DND-41 (cell line): Measurements from ENCODE around the gene LPCAT2.

Experiments used
- ATAC-seq: fragments of 200-7000 bp; cut with Tn5 transposase; 3 replicates; pipeline ENCODE4 v1.9.1; 2021; ENCODE audit warnings: low read depth; ENCODE audit not compliant: insufficient read depth
- DNase-seq: peaks from one replicate; pipeline ENCODE4 v3.0.0-alpha.2; 2020
- H2AFZ ChIP-seq: 2 replicates; pipeline ENCODE4 v1.6.0; 2012; ENCODE audit warnings: low read depth, low read length
- H3K27ac ChIP-seq: 2 replicates; pipeline ENCODE4 v1.5.1; 2012; ENCODE audit warnings: low read length, inconsistent platforms
- H3K27me3 ChIP-seq: fragments of 200-600 bp; sonication (generic); 2 replicates; pipeline ENCODE4 v1.6.0; 2012; ENCODE audit warnings: low read length, mild to moderate bottlenecking, inconsistent platforms; ENCODE audit not compliant: insufficient read depth, poor library complexity
- H3K36me3 ChIP-seq: 2 replicates; pipeline ENCODE4 v1.5.1; 2012; ENCODE audit warnings: low read length, inconsistent platforms; ENCODE audit not compliant: insufficient read depth
- H3K4me1 ChIP-seq: 2 replicates; pipeline ENCODE4 v1.5.1; 2012; ENCODE audit warnings: mild to moderate bottlenecking, low read length; ENCODE audit not compliant: insufficient read depth
- H3K4me2 ChIP-seq: 2 replicates; pipeline ENCODE4 v1.6.0; 2012; ENCODE audit warnings: mild to moderate bottlenecking, moderate library complexity, low read length, inconsistent platforms; ENCODE audit not compliant: insufficient read depth
- H3K4me3 ChIP-seq, 2 experiments: fragments of 200-600 bp in 1 of 2; shearing (Covaris generic) in 1 of 2; 2 replicates each; pipeline ENCODE4 v1.5.1; 2012 to 2016; ENCODE audit warnings: inconsistent platforms in 2 of 2, low read length in 2 of 2, mild to moderate bottlenecking in 2 of 2, low read depth in 1 of 2, moderate library complexity in 1 of 2
- H3K79me2 ChIP-seq: 2 replicates; pipeline ENCODE4 v1.6.0; 2012; ENCODE audit warnings: low read length, inconsistent platforms; ENCODE audit not compliant: insufficient read depth
- H3K9ac ChIP-seq: 2 replicates; pipeline ENCODE4 v1.6.0; 2012; ENCODE audit warnings: low read depth, mild to moderate bottlenecking, inconsistent platforms, low read length, moderate library complexity
- H3K9me3 ChIP-seq: 2 replicates; pipeline ENCODE4 v1.5.1; 2012; ENCODE audit warnings: low read length, moderate library complexity, mild to moderate bottlenecking, inconsistent platforms; ENCODE audit not compliant: insufficient read depth, severe bottlenecking
- H4K20me1 ChIP-seq: 2 replicates; pipeline ENCODE4 v1.6.0; 2012; ENCODE audit warnings: low read length; ENCODE audit not compliant: insufficient read depth
- CTCF ChIP-seq: IDR thresholded peaks from 2 replicates; pipeline ENCODE4 v1.5.1; 2012; ENCODE audit warnings: borderline replicate concordance, low read length, moderate library complexity, mild to moderate bottlenecking; ENCODE audit not compliant: poor library complexity, severe bottlenecking; ENCODE audit errors: extremely low read depth
- EZH2 ChIP-seq: IDR thresholded peaks from 3 replicates; pipeline ENCODE4 v1.6.1; 2012; ENCODE audit warnings: borderline replicate concordance, low read depth, mild to moderate bottlenecking, moderate library complexity, low read length, inconsistent platforms; ENCODE audit not compliant: severe bottlenecking

LPCAT2 gene

GRCh38 chr16:55622930-55623561, 114.2 kb downstream of the LPCAT2 start:
- ATAC-seq: no peak
- H2AFZ ChIP-seq: no peak overlapping the region

GRCh38 chr16:55623640-55624039, 114.8 kb downstream of the LPCAT2 start:
- Histone ChIP-seq H2AFZ (no peak overlapping the region), H3K36me3 (no peaks in the 10 kb centered on the region), H3K27ac (no peak overlapping the region), H3K4me1 (no peaks in the 10 kb centered on the region), H3K9me3 (no peaks in the 10 kb centered on the region), H3K4me3 (no peak overlapping the region), H3K27me3 (no peaks in the 10 kb centered on the region), H4K20me1 (no peaks in the 10 kb centered on the region), H3K9ac (no peak overlapping the region), H3K79me2 (no peaks in the 10 kb centered on the region), H3K4me2 (no peak overlapping the region)
- DNase-seq (no peak), ATAC-seq (no peak)
- TF ChIP-seq EZH2: no peak
- no peak for TF ChIP-seq CTCF

More at GRCh38 chr16:55622930-55623561, 114.2 kb downstream of the LPCAT2 start:
- H3K4me1 ChIP-seq: no peaks in the 10 kb centered on the region
- no peaks in the 10 kb centered on the region for H4K20me1 ChIP-seq
- H3K4me2 ChIP-seq: no peak overlapping the region
- no peaks in the 10 kb centered on the region for H3K27me3 ChIP-seq
- H3K36me3 ChIP-seq: no peaks in the 10 kb centered on the region
- H3K9me3 ChIP-seq: no peaks in the 10 kb centered on the region
- no peak overlapping the region for H3K4me3 ChIP-seq
- TF ChIP-seq EZH2 (no peak), CTCF (peak; percentile 41)
- no peak overlapping the region for H3K9ac ChIP-seq
- H3K27ac ChIP-seq: no peak overlapping the region
- DNase-seq: no peak
- H3K79me2 ChIP-seq: no peaks in the 10 kb centered on the region

- DNase-seq (no peak), ATAC-seq (no peak)
- no peaks in the 10 kb centered on the region for H3K9me3 ChIP-seq
- H3K9ac ChIP-seq: no peak overlapping the region
- no peaks in the 10 kb centered on the region for H3K36me3 ChIP-seq
- no peaks in the 10 kb centered on the region for H4K20me1 ChIP-seq
- H3K4me2 ChIP-seq: no peak overlapping the region
- no peak overlapping the region for H3K27ac ChIP-seq
- H2AFZ ChIP-seq: no peak overlapping the region
- no peaks in the 10 kb centered on the region for H3K4me1 ChIP-seq
- TF ChIP-seq EZH2: no peak
- TF ChIP-seq CTCF: no peak
- no peaks in the 10 kb centered on the region for H3K79me2 ChIP-seq
- no peak overlapping the region for H3K4me3 ChIP-seq
- no peaks in the 10 kb centered on the region for H3K27me3 ChIP-seq
Measured at GRCh38 chr16:55624696-55625095, 115.8 kb downstream of the LPCAT2 start.
